Spleen (tissue), 7 donors: ENCODE results near the gene PUS1.

Experiments
- CTCF ChIP-seq, 11 experiments: fragments of 200-600 bp in 7 of 11; fragments of 450-650 bp in 4 of 11; sonication (generic) in 4 of 11; IDR thresholded peaks in 8 of 11; conservative IDR thresholded peaks in 3 of 11; 1 replicate in 7 of 11; 2 replicates in 4 of 11; pipeline versions ENCODE4 v1.4.0 to v1.8.0; 2016 to 2021; ENCODE audit warnings: antibody characterized with exemption in 11 of 11, inconsistent platforms in 4 of 11, mild to moderate bottlenecking in 1 of 11
- POLR2A ChIP-seq, 3 donors: fragments of 450-650 bp; IDR thresholded peaks; one replicate each; pipeline ENCODE4 v1.5.1; 2017; ENCODE audit warnings: antibody characterized with exemption in 3 of 3, mild to moderate bottlenecking in 1 of 3
- POLR2AphosphoS5 ChIP-seq, 3 donors: sonication (generic); formaldehyde crosslinking; IDR thresholded peaks; one replicate each; pipeline ENCODE4 v1.5.1; 2017; ENCODE audit warnings: antibody characterized with exemption in 3 of 3
- donor health status: DM: no; HTN: no; CAD: no; lungs with moderate emphysema.
- donor health status: DM: no; HTN: no; CAD: no.
- donor health status: DM: no; HTN: no; CAD: no.

- no peak for TF ChIP-seq CTCF (IDR thresholded peaks at IDR 0.05 in 8 of 11, conservative IDR thresholded peaks at IDR 0.05 in 3 of 11)
- no peak for TF ChIP-seq POLR2AphosphoS5 (IDR thresholded peaks at IDR 0.05)
- TF ChIP-seq POLR2A (IDR thresholded peaks at IDR 0.05): no peak
Observed at GRCh38 chr12:131988054-131988796, 59.1 kb downstream of the PUS1 start.
